GM12874 (cell line): ENCODE measurements around the gene GATA3.

Experiments used
- TF ChIP-seq, protein P1 (sequence below): IDR thresholded peaks from 2 replicates; pipeline ENCODE4 v1.5.1; 2011; ENCODE audit warnings: low read depth, mild to moderate bottlenecking, control low read depth, low read length, moderate library complexity; ENCODE audit not compliant: insufficient read depth

The GATA3 gene

DNA sequence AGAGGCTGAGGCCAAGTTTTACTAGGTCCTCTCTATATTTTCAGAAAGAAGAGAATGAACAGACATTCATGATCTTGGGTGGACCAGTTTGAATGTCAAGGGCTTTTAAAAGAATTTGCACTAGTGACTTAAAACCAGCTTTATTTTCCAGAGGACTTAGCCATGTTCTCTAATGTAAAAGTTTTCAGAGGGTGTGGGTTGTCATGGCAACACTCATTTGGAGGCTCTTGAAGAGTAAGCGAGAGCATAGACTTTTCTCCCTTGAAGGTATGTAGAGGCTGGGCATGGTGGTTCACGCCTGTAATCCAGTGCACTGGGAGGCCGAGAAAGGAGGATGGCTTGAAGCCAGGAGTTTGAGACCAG lies 61.1 kb downstream of the GATA3 start:
- TF ChIP-seq, protein P1, sequence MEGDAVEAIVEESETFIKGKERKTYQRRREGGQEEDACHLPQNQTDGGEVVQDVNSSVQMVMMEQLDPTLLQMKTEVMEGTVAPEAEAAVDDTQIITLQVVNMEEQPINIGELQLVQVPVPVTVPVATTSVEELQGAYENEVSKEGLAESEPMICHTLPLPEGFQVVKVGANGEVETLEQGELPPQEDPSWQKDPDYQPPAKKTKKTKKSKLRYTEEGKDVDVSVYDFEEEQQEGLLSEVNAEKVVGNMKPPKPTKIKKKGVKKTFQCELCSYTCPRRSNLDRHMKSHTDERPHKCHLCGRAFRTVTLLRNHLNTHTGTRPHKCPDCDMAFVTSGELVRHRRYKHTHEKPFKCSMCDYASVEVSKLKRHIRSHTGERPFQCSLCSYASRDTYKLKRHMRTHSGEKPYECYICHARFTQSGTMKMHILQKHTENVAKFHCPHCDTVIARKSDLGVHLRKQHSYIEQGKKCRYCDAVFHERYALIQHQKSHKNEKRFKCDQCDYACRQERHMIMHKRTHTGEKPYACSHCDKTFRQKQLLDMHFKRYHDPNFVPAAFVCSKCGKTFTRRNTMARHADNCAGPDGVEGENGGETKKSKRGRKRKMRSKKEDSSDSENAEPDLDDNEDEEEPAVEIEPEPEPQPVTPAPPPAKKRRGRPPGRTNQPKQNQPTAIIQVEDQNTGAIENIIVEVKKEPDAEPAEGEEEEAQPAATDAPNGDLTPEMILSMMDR = no peak

DNA sequence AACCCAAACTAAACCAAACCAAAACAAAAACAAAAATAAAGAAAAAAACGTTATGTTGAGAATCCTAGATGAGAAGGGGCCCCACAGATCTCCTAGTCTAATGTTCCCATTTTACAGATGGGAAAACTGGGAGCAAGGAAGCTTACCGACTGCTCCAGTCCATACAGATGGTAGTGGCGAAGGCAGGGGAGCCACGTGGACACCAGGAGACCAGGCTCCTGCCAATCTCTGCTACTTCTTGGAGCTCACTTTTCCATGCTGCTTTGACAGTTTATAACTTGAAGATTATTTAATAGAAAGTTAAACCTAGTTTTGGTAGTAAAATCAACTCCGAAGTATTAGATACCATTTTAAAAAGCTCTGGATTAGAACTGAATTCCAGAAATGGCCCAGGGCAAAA lies 62.0 kb downstream of the GATA3 start:
- TF ChIP-seq, protein P1 = no peak

DNA sequence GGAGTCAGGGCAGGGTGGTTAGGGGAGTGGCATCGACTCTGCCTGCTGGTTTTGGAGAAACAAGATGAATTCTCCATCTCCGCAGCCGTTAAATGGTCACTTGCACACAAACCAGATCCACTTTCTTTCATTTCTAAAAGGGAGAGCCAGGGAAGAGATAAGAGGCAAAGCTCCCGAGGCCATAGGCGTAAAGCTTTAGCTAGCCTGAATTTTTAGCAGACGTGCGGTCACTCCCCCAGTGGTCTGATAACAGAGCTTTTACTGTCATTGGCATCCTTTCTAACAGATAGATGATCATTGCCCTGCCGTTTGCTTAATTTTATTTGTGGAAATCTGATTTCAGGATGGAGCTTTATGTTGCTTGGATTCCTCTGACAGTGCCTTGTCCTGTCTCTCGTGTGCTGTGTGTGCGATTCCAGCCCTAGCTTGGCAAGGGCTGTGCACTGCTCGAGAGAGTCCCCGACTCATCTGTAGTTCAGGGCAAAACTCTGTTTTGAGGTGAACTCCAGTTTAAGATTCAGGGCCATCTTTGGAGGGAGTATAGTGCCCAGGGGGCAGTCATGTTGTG lies 62.5 kb downstream of the GATA3 start:
- TF ChIP-seq, protein P1 = no peak

DNA sequence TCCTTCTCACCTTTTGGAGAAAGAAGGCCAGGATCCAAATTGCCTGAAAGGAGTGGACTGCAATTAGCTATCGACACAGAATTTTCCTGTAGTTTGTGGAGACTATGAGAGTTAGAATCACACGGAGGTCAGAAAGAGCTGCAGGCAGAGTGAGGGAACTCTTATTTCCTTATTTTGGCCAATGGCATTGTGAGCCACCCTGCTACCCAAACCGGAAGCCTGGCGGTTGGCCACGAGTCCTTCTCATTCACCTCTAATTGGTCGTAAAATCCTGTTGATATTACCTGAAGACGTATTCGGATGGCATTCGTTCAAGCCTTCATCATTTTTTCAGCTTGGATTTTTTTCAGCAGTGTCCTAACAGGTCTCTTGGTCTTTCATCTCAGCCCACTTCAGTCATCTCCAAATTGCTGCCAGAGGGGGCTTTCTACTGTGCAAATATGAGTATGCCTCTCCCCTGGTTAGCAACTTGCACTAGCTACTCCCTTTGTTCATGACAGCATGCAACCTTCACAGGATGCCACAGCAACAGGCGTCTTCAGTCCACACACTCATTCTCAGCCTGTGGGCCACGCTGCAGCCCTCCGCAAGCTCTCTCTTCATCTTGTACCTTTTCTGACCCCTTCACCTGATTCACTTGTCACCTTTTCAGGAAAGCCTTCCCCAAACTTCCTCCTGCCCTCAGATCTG lies 66.9 kb downstream of the GATA3 start:
- TF ChIP-seq, protein P1 = no peak

DNA sequence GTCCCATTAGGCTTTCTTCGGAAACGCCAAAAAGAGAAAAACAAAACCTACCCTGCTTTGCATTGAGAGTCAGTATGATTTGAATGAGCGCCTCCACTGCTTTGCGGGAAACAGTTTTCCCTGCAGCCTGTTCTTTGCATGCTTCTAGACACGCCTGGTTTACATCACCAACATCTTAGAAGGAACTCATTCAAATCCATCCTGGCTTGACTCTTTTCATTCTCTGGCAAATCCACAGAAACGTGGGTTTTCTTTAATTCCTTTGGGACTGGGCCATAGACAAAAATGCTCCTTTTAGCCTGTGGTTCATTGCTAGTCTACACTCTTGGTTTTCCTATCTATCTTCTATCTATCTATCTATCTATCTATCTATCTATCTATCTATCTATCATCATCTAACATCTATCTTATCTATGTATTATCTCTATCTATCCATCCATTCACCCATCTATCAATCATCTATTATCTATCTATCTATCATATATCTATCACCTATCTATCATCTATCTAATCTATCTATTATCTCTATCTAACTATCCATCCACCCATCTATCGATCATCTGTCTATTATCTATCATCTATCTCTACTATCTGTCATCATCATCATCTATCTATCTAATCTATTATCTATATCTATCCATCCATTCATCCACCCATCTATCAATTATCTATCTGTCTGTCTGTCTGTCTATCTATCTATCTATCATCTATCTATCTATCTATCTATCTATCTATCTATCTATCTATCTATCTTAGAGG lies 68.3 kb downstream of the GATA3 start:
- TF ChIP-seq, protein P1 = no peak

DNA sequence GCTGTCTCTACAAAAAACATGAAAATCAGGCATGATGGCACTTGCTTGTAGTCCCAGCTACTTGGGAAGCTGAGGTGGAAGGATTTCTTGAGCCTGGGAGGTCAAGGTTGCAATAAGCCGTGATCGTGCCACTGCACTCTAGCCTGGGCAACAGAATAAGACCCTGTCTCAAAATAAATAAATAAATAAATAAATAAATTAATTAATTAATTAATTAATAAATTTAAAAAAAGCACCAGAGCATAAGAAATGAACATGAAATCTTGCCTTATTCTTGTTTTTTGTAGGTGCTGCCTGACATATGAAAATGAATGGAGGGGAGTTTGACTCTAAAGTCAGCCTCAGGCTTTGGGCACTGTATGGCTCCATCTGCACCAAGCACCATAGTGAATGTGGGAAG lies 69.9 kb downstream of the GATA3 start:
- TF ChIP-seq, protein P1 = no peak
